Measurements from ENCODE around the gene ARHGAP21. TPM values are rescaled to one million over a fixed set of nuclear protein-coding genes. Genes with fewer than 3 reads are reported as not detected.
"Not testable (repeated sequence)": the region's sequence is repeated elsewhere in the genome, so short reads cannot be mapped to it uniquely, and the experiment has no call there.

Gene ARHGAP21
- total RNA-seq, 1 donor from 2014 or later = 104 TPM

- intact Hi-C loops (cut with DNase I) = no loop called here
Measured at GRCh38 chr10:24652381-24652957, 71.2 kb downstream of the ARHGAP21 start.

GRCh38 chr10:24651923-24652322 lies 71.8 kb downstream of the ARHGAP21 start:
- intact Hi-C loops (cut with DNase I) = no loop called here
- no peak for DNase-seq (ENCODE audit: low spot score)
- ATAC-seq = no peak

More at GRCh38 chr10:24652381-24652957, 71.2 kb downstream of the ARHGAP21 start:
- ATAC-seq (no peak), DNase-seq (ENCODE audit: low spot score) (no peak)

- no peak for ATAC-seq
- intact Hi-C loops (cut with DNase I) = no loop called here
- DNase-seq (ENCODE audit: low spot score) = no peak
Measured at GRCh38 chr10:24650669-24651391, 72.9 kb downstream of the ARHGAP21 start.

GRCh38 chr10:24645784-24646183 lies 77.9 kb downstream of the ARHGAP21 start:
- no peak for DNase-seq (ENCODE audit: low spot score)
- intact Hi-C loops (cut with DNase I) = no loop called here
- ATAC-seq = no peak

GRCh38 chr10:24645022-24645421 lies 78.7 kb downstream of the ARHGAP21 start:
- intact Hi-C loops (cut with DNase I) = no loop called here
- DNase-seq (ENCODE audit: low spot score) (no peak), ATAC-seq (no peak)

- no peak for ATAC-seq
- intact Hi-C loops (cut with DNase I) = no loop called here
- DNase-seq (ENCODE audit: low spot score) = no peak
Measured at GRCh38 chr10:24643679-24644209, 79.9 kb downstream of the ARHGAP21 start.

GRCh38 chr10:24642921-24643678 lies 80.6 kb downstream of the ARHGAP21 start:
- ATAC-seq (peak; percentile 91), DNase-seq (ENCODE audit: low spot score) (no peak)
- intact Hi-C loops (cut with DNase I) = no loop called here

GRCh38 chr10:24639124-24639523 lies 84.6 kb downstream of the ARHGAP21 start:
- DNase-seq (ENCODE audit: low spot score) (no peak), ATAC-seq (no peak)
- intact Hi-C loops (cut with DNase I) = no loop called here

GRCh38 chr10:24625778-24626177 lies 97.9 kb downstream of the ARHGAP21 start:
- intact Hi-C loops (cut with DNase I) = no loop called here
- no peak for ATAC-seq
- no peak for DNase-seq (ENCODE audit: low spot score)

- no peak for DNase-seq (ENCODE audit: low spot score)
- intact Hi-C loops (cut with DNase I) = no loop called here
- no peak for ATAC-seq
Measured at GRCh38 chr10:24623383-24623782, 100.3 kb downstream of the ARHGAP21 start.

- DNase-seq (ENCODE audit: low spot score) (no peak), ATAC-seq (no peak)
- intact Hi-C loops (cut with DNase I) = no loop called here
Measured at GRCh38 chr10:24622781-24623301, 100.8 kb downstream of the ARHGAP21 start.

GRCh38 chr10:24621035-24621795 lies 102.5 kb downstream of the ARHGAP21 start:
- ATAC-seq; DNase-seq (ENCODE audit: low spot score); intact Hi-C loops (cut with DNase I): not testable (repeated sequence)

GRCh38 chr10:24619994-24620310 lies 103.7 kb downstream of the ARHGAP21 start:
- DNase-seq (ENCODE audit: low spot score); ATAC-seq; intact Hi-C loops (cut with DNase I): not testable (repeated sequence)

GRCh38 chr10:24619291-24619993 lies 104.2 kb downstream of the ARHGAP21 start:
- ATAC-seq; DNase-seq (ENCODE audit: low spot score); intact Hi-C loops (cut with DNase I): not testable (repeated sequence)

GRCh38 chr10:24618401-24618800 lies 105.3 kb downstream of the ARHGAP21 start:
- intact Hi-C loops (cut with DNase I) = no loop called here
- ATAC-seq (no peak), DNase-seq (ENCODE audit: low spot score) (no peak)

GRCh38 chr10:24617771-24618396 lies 105.8 kb downstream of the ARHGAP21 start:
- ATAC-seq = peak; percentile 59
- peak; percentile 73 for DNase-seq (ENCODE audit: low spot score)
- intact Hi-C loops (cut with DNase I) = no loop called here

- intact Hi-C loops (cut with DNase I) = no loop called here
- no peak for DNase-seq (ENCODE audit: low spot score)
- ATAC-seq = no peak
Measured at GRCh38 chr10:24616536-24616935, 107.2 kb downstream of the ARHGAP21 start.

- DNase-seq (ENCODE audit: low spot score) (no peak), ATAC-seq (no peak)
- intact Hi-C loops (cut with DNase I) = no loop called here
Measured at GRCh38 chr10:24606021-24606420, 117.7 kb downstream of the ARHGAP21 start.
